ENCODE measurements around the gene SRCIN1. TPM values are rescaled to one million over a fixed set of nuclear protein-coding genes. Genes with fewer than 3 reads are reported as not detected.

The SRCIN1 gene
- total RNA-seq, 3 donors from 2014 or later, result 2.3 to 7.0 (median 2.5) TPM

GRCh38 chr17:38584350-38584925, 21.3 kb downstream of the SRCIN1 start:
- peaks cover 9% of the 10 kb centered on the region for H3K4me1 ChIP-seq (ENCODE audit: low read depth)
- TF ChIP-seq, protein P1, sequence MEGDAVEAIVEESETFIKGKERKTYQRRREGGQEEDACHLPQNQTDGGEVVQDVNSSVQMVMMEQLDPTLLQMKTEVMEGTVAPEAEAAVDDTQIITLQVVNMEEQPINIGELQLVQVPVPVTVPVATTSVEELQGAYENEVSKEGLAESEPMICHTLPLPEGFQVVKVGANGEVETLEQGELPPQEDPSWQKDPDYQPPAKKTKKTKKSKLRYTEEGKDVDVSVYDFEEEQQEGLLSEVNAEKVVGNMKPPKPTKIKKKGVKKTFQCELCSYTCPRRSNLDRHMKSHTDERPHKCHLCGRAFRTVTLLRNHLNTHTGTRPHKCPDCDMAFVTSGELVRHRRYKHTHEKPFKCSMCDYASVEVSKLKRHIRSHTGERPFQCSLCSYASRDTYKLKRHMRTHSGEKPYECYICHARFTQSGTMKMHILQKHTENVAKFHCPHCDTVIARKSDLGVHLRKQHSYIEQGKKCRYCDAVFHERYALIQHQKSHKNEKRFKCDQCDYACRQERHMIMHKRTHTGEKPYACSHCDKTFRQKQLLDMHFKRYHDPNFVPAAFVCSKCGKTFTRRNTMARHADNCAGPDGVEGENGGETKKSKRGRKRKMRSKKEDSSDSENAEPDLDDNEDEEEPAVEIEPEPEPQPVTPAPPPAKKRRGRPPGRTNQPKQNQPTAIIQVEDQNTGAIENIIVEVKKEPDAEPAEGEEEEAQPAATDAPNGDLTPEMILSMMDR (IDR thresholded peaks at IDR 0.05), result peak; percentile 89
- intact Hi-C loops (cut with DNase I, micrococcal nuclease), result no loop called here
- ATAC-seq (peak; percentile 96), DNase-seq (peak; percentile 65 to 79 (median 66))
- H3K36me3 ChIP-seq (ENCODE audit: low read depth), result no peaks in the 10 kb centered on the region
- H3K9me3 ChIP-seq, result no peaks in the 10 kb centered on the region
- no peak overlapping the region for H3K4me3 ChIP-seq

DNA sequence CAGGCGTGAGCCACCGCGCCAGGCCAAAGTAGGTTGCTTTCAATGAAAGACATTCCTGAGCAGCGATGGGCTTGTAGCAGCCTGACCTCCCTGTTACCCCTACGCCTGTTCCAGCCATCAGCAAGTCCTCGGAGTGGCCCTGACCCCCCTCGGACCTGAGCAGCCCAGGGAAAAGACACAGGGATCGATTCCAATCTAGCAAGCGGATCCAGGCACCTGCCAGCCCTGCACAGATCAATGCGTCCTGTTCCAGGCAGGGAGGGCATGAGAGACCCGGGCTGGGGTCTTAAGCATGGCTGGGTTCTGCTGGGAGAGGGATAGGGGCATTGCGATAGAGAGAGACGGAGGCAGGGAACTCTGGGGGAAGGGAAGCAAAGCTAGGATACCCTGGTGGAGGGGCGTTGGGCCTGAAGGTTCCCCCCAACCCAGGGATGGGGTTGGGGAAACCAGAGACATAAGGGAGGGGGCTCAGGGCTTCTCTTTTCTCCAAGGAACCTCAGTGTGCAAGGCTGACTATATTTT, 21.9 kb downstream of the SRCIN1 start:
- H3K4me3 ChIP-seq, result no peak overlapping the region
- H3K4me1 ChIP-seq (ENCODE audit: low read depth), result peaks cover 9% of the 10 kb centered on the region
- H3K36me3 ChIP-seq (ENCODE audit: low read depth), result no peaks in the 10 kb centered on the region
- H3K9me3 ChIP-seq, result no peaks in the 10 kb centered on the region
- ATAC-seq, result no peak
- intact Hi-C loops (cut with DNase I, micrococcal nuclease), result no loop called here
- TF ChIP-seq, protein P1 (IDR thresholded peaks at IDR 0.05), result no peak
- no peak for DNase-seq

- Histone ChIP-seq H3K4me3 (no peak overlapping the region), H3K4me1 (ENCODE audit: low read depth) (peaks cover 9% of the 10 kb centered on the region), H3K36me3 (ENCODE audit: low read depth) (no peaks in the 10 kb centered on the region), H3K9me3 (no peaks in the 10 kb centered on the region)
- intact Hi-C loops (cut with DNase I, micrococcal nuclease), result no loop called here
- ATAC-seq, result no peak
- DNase-seq, result no peak
- TF ChIP-seq, protein P1 (IDR thresholded peaks at IDR 0.05), result no peak
Observed at GRCh38 chr17:38583176-38583575, 22.6 kb downstream of the SRCIN1 start.

GRCh38 chr17:38582069-38582468, 23.7 kb downstream of the SRCIN1 start:
- ATAC-seq (no peak), DNase-seq (no peak)
- Histone ChIP-seq H3K36me3 (ENCODE audit: low read depth) (no peaks in the 10 kb centered on the region), H3K4me1 (ENCODE audit: low read depth) (peaks cover 9% of the 10 kb centered on the region), H3K4me3 (no peak overlapping the region), H3K9me3 (no peaks in the 10 kb centered on the region)
- TF ChIP-seq, protein P1 (IDR thresholded peaks at IDR 0.05), result no peak
- intact Hi-C loops (cut with DNase I, micrococcal nuclease), result no loop called here

- ATAC-seq (no peak), DNase-seq (no peak)
- no peaks in the 10 kb centered on the region for H3K9me3 ChIP-seq
- peaks cover 6% of the 10 kb centered on the region for H3K4me1 ChIP-seq (ENCODE audit: low read depth)
- H3K36me3 ChIP-seq (ENCODE audit: low read depth), result no peaks in the 10 kb centered on the region
- H3K4me3 ChIP-seq, result no peak overlapping the region
- TF ChIP-seq, protein P1 (IDR thresholded peaks at IDR 0.05), result no peak
- intact Hi-C loops (cut with DNase I, micrococcal nuclease), result no loop called here
Observed at GRCh38 chr17:38579934-38580333, 25.8 kb downstream of the SRCIN1 start.
